K562 (cell line): ENCODE measurements around the gene USP16. TPM values are rescaled to one million over a fixed set of nuclear protein-coding genes. Genes with fewer than 3 reads are reported as not detected.

Experiments used
- ATAC-seq: fragments of 200-7000 bp; cut with Tn5 transposase; 3 replicates; pipeline ENCODE4 v1.9.1; 2020; ENCODE audit warnings: moderate library complexity
- BruUV-seq: library from RNA; stranded (reverse); fragments of 400-500 nt; replicated peaks from 2 replicates; lab custom pipeline; 2021; lab: Mats Ljungman, UMichigan
- CTCF ChIA-PET: fragments of 300-600 bp; formaldehyde crosslinking; extraction: SDS; loops from one replicate; lab custom pipeline; 2021; ENCODE audit warnings: low intra/inter-chr PET ratio; lab: Yijun Ruan, JAX
- POLR2A ChIA-PET: fragments of 300-600, 350-650 bp; sonication (Branson Sonifier 250); formaldehyde crosslinking; extraction: SDS; loops from one replicate; lab custom pipeline; 2021; ENCODE audit warnings: antibody characterized with exemption, inconsistent platforms; lab: Yijun Ruan, JAX
- DNase-seq, 4 experiments: peaks; one replicate each; pipeline versions ENCODE4 v3.0.0 to v3.0.0-alpha.2; 2011 to 2018; ENCODE audit warnings: low spot score in 3 of 4, mixed read lengths in 3 of 4; ENCODE audit errors: extremely low read depth in 1 of 4
- FAIRE-seq: peaks from 2 replicates; lab custom pipeline; 2011; peaks lifted over from hg19 to GRCh38; lab: Jason Lieb, UNC
- H2AFZ ChIP-seq: 2 replicates; pipeline ENCODE4 v1.6.0; 2011; ENCODE audit warnings: low read depth, low read length, control low read depth, inconsistent platforms
- H3K27ac ChIP-seq: fragments of 200-600 bp; 3 replicates; pipeline ENCODE4 v1.8.0; 2011; ENCODE audit warnings: low read depth, mild to moderate bottlenecking, control low read depth, inconsistent platforms, low read length, moderate library complexity, mixed read lengths; ENCODE audit errors: extremely low read depth
- H3K27me3 ChIP-seq, 2 experiments: fragments of 300-600 bp in 1 of 2; 2 replicates in 1 of 2; 3 replicates in 1 of 2; pipeline versions ENCODE4 v1.6.0 to v1.8.0; 2011; ENCODE audit warnings: inconsistent platforms in 2 of 2, low read length in 2 of 2, mild to moderate bottlenecking in 1 of 2, mixed read lengths in 1 of 2, moderate library complexity in 1 of 2; ENCODE audit not compliant: control insufficient read depth in 2 of 2, insufficient read depth in 2 of 2
- H3K36me3 ChIP-seq: fragments of 300-600 bp; 3 replicates; pipeline ENCODE4 v1.8.0; 2011; ENCODE audit warnings: mild to moderate bottlenecking, low read length, inconsistent platforms; ENCODE audit not compliant: control insufficient read depth, insufficient read depth
- H3K4me1 ChIP-seq, 2 experiments: fragments of 200-600 bp in 1 of 2; replicated peaks in 1 of 2; 2 replicates in 1 of 2; 3 replicates in 1 of 2; pipeline versions ENCODE4 v1.5.1 to v1.8.0; 2011; ENCODE audit warnings: inconsistent platforms in 2 of 2, low read length in 2 of 2, mild to moderate bottlenecking in 1 of 2, mixed read lengths in 1 of 2, moderate library complexity in 1 of 2; ENCODE audit not compliant: control insufficient read depth in 2 of 2, insufficient read depth in 2 of 2
- H3K4me2 ChIP-seq: 2 replicates; pipeline ENCODE4 v1.6.1; 2011; ENCODE audit warnings: low read length, control low read depth, inconsistent platforms, mixed read lengths; ENCODE audit not compliant: insufficient read depth
- H3K4me3 ChIP-seq: fragments of 200-600 bp; sonication (generic), shearing (Covaris generic); 2 replicates; pipeline ENCODE4 v1.5.1; 2016; ENCODE audit warnings: control low read depth, inconsistent platforms
- H3K79me2 ChIP-seq: fragments of 200-600 bp; 3 replicates; pipeline ENCODE4 v1.8.0; 2011; ENCODE audit warnings: low read length, inconsistent platforms; ENCODE audit not compliant: control insufficient read depth, insufficient read depth
- H3K9ac ChIP-seq, 2 experiments: 2 replicates each; pipeline versions ENCODE4 v1.6.0 to v1.6.1; 2011; ENCODE audit warnings: low read depth in 2 of 2, low read length in 2 of 2, control low read depth in 1 of 2, inconsistent platforms in 1 of 2, mild to moderate bottlenecking in 1 of 2, mixed read lengths in 1 of 2; ENCODE audit not compliant: insufficient read depth in 1 of 2
- H3K9me1 ChIP-seq: one replicate; pipeline ENCODE4 v1.6.0; 2011; ENCODE audit warnings: inconsistent platforms, mild to moderate bottlenecking, low read length, moderate library complexity; ENCODE audit not compliant: control insufficient read depth, insufficient read depth
- H3K9me3 ChIP-seq: replicated peaks from 2 replicates; pipeline ENCODE4 v1.5.1; 2011; ENCODE audit warnings: low read depth, low read length, inconsistent platforms; ENCODE audit not compliant: control insufficient read depth, insufficient read depth
- H4K20me1 ChIP-seq: replicated peaks from 2 replicates; pipeline ENCODE4 v1.6.1; 2011; ENCODE audit warnings: low read length, inconsistent platforms, mixed read lengths; ENCODE audit not compliant: control insufficient read depth, insufficient read depth
- CBX8 ChIP-seq: fragments of 200-600 bp; sonication (generic); IDR thresholded peaks from 2 replicates; pipeline ENCODE4 v1.6.1; 2012; ENCODE audit warnings: borderline replicate concordance, mixed run types, low read depth, mild to moderate bottlenecking, moderate library complexity, mixed read lengths, low read length, control low read depth, inconsistent platforms; ENCODE audit not compliant: poor library complexity, severe bottlenecking; ENCODE audit errors: extremely low read depth
- PRDM10 ChIP-seq: fragments of 450-650 bp; IDR thresholded peaks from 2 replicates; pipeline ENCODE4 v1.6.1; 2018; ENCODE audit not compliant: partially characterized antibody
- WGBS: fragments of 100-300 bp; shearing (Covaris generic); methylation state at CpG from one replicate; pipeline ENCODE4 v1.1.6; 2016; ENCODE audit warnings: low coverage, mixed read lengths; ENCODE audit not compliant: insufficient coverage; ENCODE audit errors: missing lambda C conversion rate; 5-methylcytosine and 5-hydroxymethylcytosine counted together
- in situ Hi-C: fragments of 300-500 bp; cut with MboI; formaldehyde crosslinking; loops from 4 replicates; pipeline ENCODE4 v1.15.0; 2018; ENCODE audit warnings: inconsistent platforms, mixed read lengths
- intact Hi-C: fragments of 100-400 bp; cut with micrococcal nuclease; formaldehyde crosslinking; loops from 2 replicates; pipeline ENCODE4 v1.14.2; 2022
- polyA plus RNA-seq, 8 experiments: library from polyadenylated mRNA; depleted of rRNA in 4 of 8; stranded (reverse) in 5 of 8; unstranded in 3 of 8; fragments of >200 nt; fragmentation: Nextera tagmentation in 2 of 8; fragmentation: Illumina TruSeq in 1 of 8; extraction: Ambion mirVana in 2 of 8; extraction: Trizol in 1 of 8; gene quantifications; 2 replicates each; pipeline versions ENCODE4 v1.2.1 to v1.2.3, GENCODE V29; 2011 to 2014; ENCODE audit warnings: inconsistent platforms in 1 of 8, missing spikeins in 1 of 8
- total RNA-seq, 7 experiments: library from RNA; depleted of rRNA in 6 of 7; stranded (reverse); fragments of >200 nt in 6 of 7; fragmentation: Illumina TruSeq in 2 of 7; extraction: Trizol in 2 of 7; gene quantifications; 2 replicates each; pipeline versions ENCODE4 v1.2.1 to v1.2.3, GENCODE V29; 2011 to 2021; ENCODE audit warnings: low replicate concordance in 1 of 7
- TF ChIP-seq, protein P1 (sequence below): sonication (generic); formaldehyde crosslinking; IDR thresholded peaks from 2 replicates; pipeline ENCODE4 v1.8.1; 2023; ENCODE audit warnings: mild to moderate bottlenecking, missing genetic modification reagents

USP16 gene
- total and polyA plus RNA-seq, 9 of the 15 experiments (the other 6 are each of a cell fraction or from before 2014, with no cell fraction given), result 38.4 to 90.9 (median 62.8) TPM

- POLR2A ChIA-PET, result interaction anchor here (0.8 to 1.0 kb wide), 3 partner anchors 11 to 288 kb away, joined by 3 to 6 read pairs (median 3); no protein-coding TSS in a partner anchor
- no TSS peak for BruUV-seq
- H3K4me1 ChIP-seq, result peaks cover 0 to 3% of the 10 kb centered on the region in 2 experiments; a peak in 2 of 5 replicates
- intact Hi-C loops (loop anchor here (5.0 kb wide), 1 partner anchor 392 kb away; no protein-coding TSS in a partner anchor), in situ Hi-C loops (loop anchor here (5.0 kb wide), 1 partner anchor 287 kb away; no protein-coding TSS in a partner anchor)
- H3K27ac ChIP-seq, result no peak overlapping the region
- no peak overlapping the region for H3K4me3 ChIP-seq
- peak; percentile 20; the same call in 1 of the 3 replicates for ATAC-seq
- H3K27me3 ChIP-seq, result peaks cover 4 to 10% of the 10 kb centered on the region in 2 experiments; a peak in 4 of 5 replicates
- CTCF ChIA-PET, result interaction anchor here (0.6 kb wide), 1 partner anchor 77 kb away, joined by 3 read pairs; no protein-coding TSS in a partner anchor
- H3K9ac ChIP-seq, result no peak overlapping the region
- WGBS, result 6% methylated on average over 8 of the region's 8 CpGs
- DNase-seq, result no peak
- no peaks in the 10 kb centered on the region for H3K79me2 ChIP-seq
- H4K20me1 ChIP-seq, result no peaks in the 10 kb centered on the region
- H3K9me1 ChIP-seq, result no peaks in the 10 kb centered on the region
- H3K36me3 ChIP-seq, result no peaks in the 10 kb centered on the region
- FAIRE-seq, result peak; percentile 32
- H3K9me3 ChIP-seq, result no peaks in the 10 kb centered on the region
- 0 out of 2 replicates have a peak overlapping the region, but pooled peaks have one; percentile 36 for H2AFZ ChIP-seq
- no peak overlapping the region for H3K4me2 ChIP-seq
- peak; percentile 45 for TF ChIP-seq CBX8
- peak; percentile 38 for TF ChIP-seq PRDM10
- TF ChIP-seq, protein P1, sequence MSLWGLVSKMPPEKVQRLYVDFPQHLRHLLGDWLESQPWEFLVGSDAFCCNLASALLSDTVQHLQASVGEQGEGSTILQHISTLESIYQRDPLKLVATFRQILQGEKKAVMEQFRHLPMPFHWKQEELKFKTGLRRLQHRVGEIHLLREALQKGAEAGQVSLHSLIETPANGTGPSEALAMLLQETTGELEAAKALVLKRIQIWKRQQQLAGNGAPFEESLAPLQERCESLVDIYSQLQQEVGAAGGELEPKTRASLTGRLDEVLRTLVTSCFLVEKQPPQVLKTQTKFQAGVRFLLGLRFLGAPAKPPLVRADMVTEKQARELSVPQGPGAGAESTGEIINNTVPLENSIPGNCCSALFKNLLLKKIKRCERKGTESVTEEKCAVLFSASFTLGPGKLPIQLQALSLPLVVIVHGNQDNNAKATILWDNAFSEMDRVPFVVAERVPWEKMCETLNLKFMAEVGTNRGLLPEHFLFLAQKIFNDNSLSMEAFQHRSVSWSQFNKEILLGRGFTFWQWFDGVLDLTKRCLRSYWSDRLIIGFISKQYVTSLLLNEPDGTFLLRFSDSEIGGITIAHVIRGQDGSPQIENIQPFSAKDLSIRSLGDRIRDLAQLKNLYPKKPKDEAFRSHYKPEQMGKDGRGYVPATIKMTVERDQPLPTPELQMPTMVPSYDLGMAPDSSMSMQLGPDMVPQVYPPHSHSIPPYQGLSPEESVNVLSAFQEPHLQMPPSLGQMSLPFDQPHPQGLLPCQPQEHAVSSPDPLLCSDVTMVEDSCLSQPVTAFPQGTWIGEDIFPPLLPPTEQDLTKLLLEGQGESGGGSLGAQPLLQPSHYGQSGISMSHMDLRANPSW (CRISPR knock-in tag), result no peak
Measured at GRCh38 chr21:29085106-29085752, 60.8 kb downstream of the USP16 start.
